BE2C (cell line): Measurements from ENCODE around the gene PLA2G4D.

Source experiments
- DNase-seq: peaks from one replicate; pipeline ENCODE4 v3.0.0-alpha.2; 2020
- H3K27me3 ChIP-seq: fragments of 250-450 bp; sonication (Bioruptor Pico); 2 replicates; pipeline ENCODE4 v1.5.1; 2020; ENCODE audit warnings: mild to moderate bottlenecking
- H3K36me3 ChIP-seq: fragments of 250-450 bp; sonication (Bioruptor Pico); 2 replicates; pipeline ENCODE4 v1.5.1; 2020; ENCODE audit warnings: mild to moderate bottlenecking
- H3K4me1 ChIP-seq: fragments of 250-450 bp; sonication (Bioruptor Pico); 2 replicates; pipeline ENCODE4 v1.5.1; 2020
- H3K4me3 ChIP-seq: 2 replicates; pipeline ENCODE4 v1.5.1; 2011; ENCODE audit warnings: low read depth, low read length
- H3K9me3 ChIP-seq: fragments of 250-450 bp; sonication (Bioruptor Pico); 2 replicates; pipeline ENCODE4 v1.5.1; 2020
- CTCF ChIP-seq: IDR thresholded peaks from 2 replicates; pipeline ENCODE4 v1.5.1; 2012; ENCODE audit warnings: mild to moderate bottlenecking, low read depth, low read length

PLA2G4D gene

GRCh38 chr15:42108189-42108588 is 13.8 kb upstream of the PLA2G4D start:
- TF ChIP-seq CTCF: no peak
- Histone ChIP-seq H3K27me3 (no peaks in the 10 kb centered on the region), H3K4me1 (no peaks in the 10 kb centered on the region; the same call in 1 of the 2 replicates), H3K9me3 (no peaks in the 10 kb centered on the region), H3K4me3 (no peak overlapping the region), H3K36me3 (no peaks in the 10 kb centered on the region)
- no peak for DNase-seq

GRCh38 chr15:42107473-42107872 is 13.1 kb upstream of the PLA2G4D start:
- H3K36me3 ChIP-seq: no peaks in the 10 kb centered on the region
- H3K4me3 ChIP-seq: peak overlapping the region; percentile 32
- H3K9me3 ChIP-seq: no peaks in the 10 kb centered on the region
- no peaks in the 10 kb centered on the region; the same call in 1 of the 2 replicates for H3K4me1 ChIP-seq
- no peak for TF ChIP-seq CTCF
- DNase-seq: no peak
- H3K27me3 ChIP-seq: no peaks in the 10 kb centered on the region

- H3K4me1 ChIP-seq: no peaks in the 10 kb centered on the region; the same call in 1 of the 2 replicates
- H3K27me3 ChIP-seq: no peaks in the 10 kb centered on the region
- DNase-seq: no peak
- no peak for TF ChIP-seq CTCF
- H3K4me3 ChIP-seq: no peak overlapping the region
- H3K36me3 ChIP-seq: no peaks in the 10 kb centered on the region
- H3K9me3 ChIP-seq: no peaks in the 10 kb centered on the region
Observed at GRCh38 chr15:42106288-42106687, 11.9 kb upstream of the PLA2G4D start.

GRCh38 chr15:42104095-42104891 is 9.9 kb upstream of the PLA2G4D start:
- Histone ChIP-seq H3K4me1 (no peaks in the 10 kb centered on the region; the same call in 1 of the 2 replicates), H3K36me3 (no peaks in the 10 kb centered on the region), H3K27me3 (no peaks in the 10 kb centered on the region), H3K9me3 (no peaks in the 10 kb centered on the region), H3K4me3 (no peak overlapping the region)
- no peak for TF ChIP-seq CTCF
- DNase-seq: no peak

GRCh38 chr15:42102646-42103235 is 8.4 kb upstream of the PLA2G4D start:
- Histone ChIP-seq H3K27me3 (no peaks in the 10 kb centered on the region), H3K9me3 (no peaks in the 10 kb centered on the region), H3K4me1 (no peaks in the 10 kb centered on the region; the same call in 1 of the 2 replicates), H3K4me3 (no peak overlapping the region), H3K36me3 (no peaks in the 10 kb centered on the region)
- no peak for TF ChIP-seq CTCF
- DNase-seq: no peak

- Histone ChIP-seq H3K27me3 (no peaks in the 10 kb centered on the region), H3K4me3 (no peak overlapping the region), H3K4me1 (no peaks in the 10 kb centered on the region), H3K9me3 (no peaks in the 10 kb centered on the region), H3K36me3 (no peaks in the 10 kb centered on the region)
- TF ChIP-seq CTCF: no peak
- no peak for DNase-seq
Observed at GRCh38 chr15:42101861-42102260, 7.5 kb upstream of the PLA2G4D start.
